IMR-90 (cell line): ENCODE data around the gene POMT1.
"Not testable (repeated sequence)": the region's sequence is repeated elsewhere in the genome, so short reads cannot be mapped to it uniquely, and the experiment has no call there.

Experiments used
- CHD1 ChIP-seq: IDR thresholded peaks from 2 replicates; pipeline ENCODE4 v1.6.1; 2012; ENCODE audit warnings: low read depth, low read length, improper control_type of control experiment
- CTCF ChIP-seq: conservative IDR thresholded peaks from 2 replicates; pipeline ENCODE4 v1.5.1; 2012; ENCODE audit warnings: mild to moderate bottlenecking, low read depth, low read length, improper control_type of control experiment
- FOS ChIP-seq: fragments of 150-350 bp; IDR thresholded peaks from 2 replicates; pipeline ENCODE4 v1.6.1; 2016; ENCODE audit warnings: low read depth, low read length
- MXI1 ChIP-seq: IDR thresholded peaks from 2 replicates; pipeline ENCODE4 v1.6.1; 2012; ENCODE audit warnings: low read depth, mild to moderate bottlenecking, low read length, moderate library complexity, borderline replicate concordance
- POLR2A ChIP-seq: IDR thresholded peaks from 2 replicates; pipeline ENCODE4 v1.6.1; 2012; ENCODE audit warnings: mild to moderate bottlenecking, low read depth, low read length
- RAD21 ChIP-seq: IDR thresholded peaks from 2 replicates; pipeline ENCODE4 v1.6.1; 2012; ENCODE audit warnings: low read length, improper control_type of control experiment
- RCOR1 ChIP-seq: IDR thresholded peaks from 2 replicates; pipeline ENCODE4 v1.6.1; 2012; ENCODE audit warnings: mild to moderate bottlenecking, low read length, improper control_type of control experiment; ENCODE audit not compliant: insufficient replicate concordance
- TF ChIP-seq, protein P1 (sequence below): fragments of 150-350 bp; IDR thresholded peaks from 2 replicates; pipeline ENCODE4 v1.6.1; 2016; ENCODE audit warnings: low read depth, mild to moderate bottlenecking, low read length, moderate library complexity, borderline replicate concordance

- TF ChIP-seq POLR2A, CTCF, RAD21, CHD1, MXI1, FOS, RCOR1: not testable (repeated sequence)
- TF ChIP-seq, protein P1, sequence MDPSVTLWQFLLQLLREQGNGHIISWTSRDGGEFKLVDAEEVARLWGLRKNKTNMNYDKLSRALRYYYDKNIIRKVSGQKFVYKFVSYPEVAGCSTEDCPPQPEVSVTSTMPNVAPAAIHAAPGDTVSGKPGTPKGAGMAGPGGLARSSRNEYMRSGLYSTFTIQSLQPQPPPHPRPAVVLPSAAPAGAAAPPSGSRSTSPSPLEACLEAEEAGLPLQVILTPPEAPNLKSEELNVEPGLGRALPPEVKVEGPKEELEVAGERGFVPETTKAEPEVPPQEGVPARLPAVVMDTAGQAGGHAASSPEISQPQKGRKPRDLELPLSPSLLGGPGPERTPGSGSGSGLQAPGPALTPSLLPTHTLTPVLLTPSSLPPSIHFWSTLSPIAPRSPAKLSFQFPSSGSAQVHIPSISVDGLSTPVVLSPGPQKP: not testable (repeated sequence)
Observed at GRCh38 chr9:131549186-131549585, 46.5 kb downstream of the POMT1 start.
